Lower leg skin (tissue), 3 donors: ENCODE results near the gene SLC66A3.

Experiments used
- CTCF ChIP-seq, 3 donors: fragments of 450-650 bp; IDR thresholded peaks; one replicate each; pipeline ENCODE4 v1.5.1; 2016; ENCODE audit warnings: antibody characterized with exemption in 3 of 3, mild to moderate bottlenecking in 3 of 3, moderate library complexity in 2 of 3
- POLR2A ChIP-seq, 2 donors: fragments of 450-650 bp; IDR thresholded peaks; one replicate each; pipeline ENCODE4 v1.6.1; 2016 to 2017; ENCODE audit warnings: antibody characterized with exemption in 2 of 2, mild to moderate bottlenecking in 1 of 2, moderate library complexity in 1 of 2

DNA sequence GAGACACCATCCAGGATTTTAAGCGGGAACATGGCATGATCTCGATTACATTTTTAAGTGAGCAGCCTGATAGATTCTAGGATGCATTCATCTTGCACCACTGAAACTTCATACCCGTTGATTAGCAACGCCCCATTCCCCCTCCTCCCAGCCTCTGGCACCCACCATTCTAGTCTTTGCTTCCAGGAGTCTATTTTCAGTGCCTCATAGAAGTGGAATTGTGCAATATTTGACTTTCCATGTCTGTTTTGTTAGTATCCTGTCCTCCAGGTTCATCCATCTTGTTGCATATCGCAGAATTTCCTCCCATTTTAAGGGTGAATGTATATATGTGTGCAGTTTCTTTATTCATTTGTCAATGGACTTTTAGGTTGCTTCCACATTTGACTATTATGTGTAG, 20.9 kb upstream of the SLC66A3 start:
- TF ChIP-seq CTCF (IDR thresholded peaks at IDR 0.05) (no peak), POLR2A (IDR thresholded peaks at IDR 0.05) (no peak)
